Endothelial cell (in vitro differentiated cells): Measurements from ENCODE around the gene SEC16A. TPM values are rescaled to one million over a fixed set of nuclear protein-coding genes. Genes with fewer than 3 reads are reported as not detected.

Source experiments
- DNase-seq: peaks from one replicate; pipeline ENCODE4 v3.0.0; 2021; ENCODE audit warnings: low spot score
- H3K27ac Mint-ChIP-seq: one replicate; pipeline ENCODE4 v1.8.0; 2021; ENCODE audit warnings: mixed read lengths, inconsistent platforms; ENCODE audit not compliant: unreplicated experiment
- H3K27me3 Mint-ChIP-seq: one replicate; pipeline ENCODE4 v1.8.0; 2021; ENCODE audit warnings: mild to moderate bottlenecking, moderate library complexity, mixed read lengths, inconsistent platforms; ENCODE audit not compliant: unreplicated experiment
- H3K36me3 Mint-ChIP-seq: one replicate; pipeline ENCODE4 v1.8.0; 2021; ENCODE audit warnings: mild to moderate bottlenecking, low read depth, mixed read lengths, inconsistent platforms; ENCODE audit not compliant: unreplicated experiment
- H3K4me1 Mint-ChIP-seq: one replicate; pipeline ENCODE4 v1.8.0; 2021; ENCODE audit warnings: mild to moderate bottlenecking, mixed read lengths, inconsistent platforms; ENCODE audit not compliant: unreplicated experiment
- H3K4me3 Mint-ChIP-seq: one replicate; pipeline ENCODE4 v1.8.0; 2021; ENCODE audit warnings: mild to moderate bottlenecking, mixed read lengths, inconsistent platforms; ENCODE audit not compliant: unreplicated experiment
- H3K9me3 Mint-ChIP-seq: one replicate; pipeline ENCODE4 v1.8.0; 2021; ENCODE audit warnings: mixed read lengths, inconsistent platforms; ENCODE audit not compliant: unreplicated experiment
- total RNA-seq: library from RNA; stranded (reverse); fragmentation: NEBNext Ultra II Directional; extraction: Animal tissue kit (Norgen Biotek cat#: 25700); gene quantifications from one replicate; pipeline ENCODE4 v1.2.1, GENCODE V29; 2021; ENCODE audit not compliant: unreplicated experiment
- TF ChIP-seq, protein P1 (sequence below): fragments of 200-600 bp; sonication (generic); IDR thresholded peaks from one replicate; pipeline ENCODE4 v1.5.0; 2021; ENCODE audit warnings: antibody characterized with exemption; ENCODE audit not compliant: unreplicated experiment

The SEC16A gene
- total RNA-seq, 1 donor from 2014 or later, result 79.5 TPM

GRCh38 chr9:136508729-136509500 is 26.1 kb upstream of the SEC16A start:
- H3K4me1 Mint-ChIP-seq, result peaks cover 4% of the 10 kb centered on the region
- DNase-seq, result no peak
- H3K9me3 Mint-ChIP-seq, result no peaks in the 10 kb centered on the region
- peaks cover 21% of the 10 kb centered on the region for H3K27me3 Mint-ChIP-seq
- peaks cover 13% of the 10 kb centered on the region for H3K36me3 Mint-ChIP-seq
- peak overlapping the region; percentile 94 for H3K27ac Mint-ChIP-seq
- peak overlapping the region; percentile 59 for H3K4me3 Mint-ChIP-seq
- TF ChIP-seq, protein P1, sequence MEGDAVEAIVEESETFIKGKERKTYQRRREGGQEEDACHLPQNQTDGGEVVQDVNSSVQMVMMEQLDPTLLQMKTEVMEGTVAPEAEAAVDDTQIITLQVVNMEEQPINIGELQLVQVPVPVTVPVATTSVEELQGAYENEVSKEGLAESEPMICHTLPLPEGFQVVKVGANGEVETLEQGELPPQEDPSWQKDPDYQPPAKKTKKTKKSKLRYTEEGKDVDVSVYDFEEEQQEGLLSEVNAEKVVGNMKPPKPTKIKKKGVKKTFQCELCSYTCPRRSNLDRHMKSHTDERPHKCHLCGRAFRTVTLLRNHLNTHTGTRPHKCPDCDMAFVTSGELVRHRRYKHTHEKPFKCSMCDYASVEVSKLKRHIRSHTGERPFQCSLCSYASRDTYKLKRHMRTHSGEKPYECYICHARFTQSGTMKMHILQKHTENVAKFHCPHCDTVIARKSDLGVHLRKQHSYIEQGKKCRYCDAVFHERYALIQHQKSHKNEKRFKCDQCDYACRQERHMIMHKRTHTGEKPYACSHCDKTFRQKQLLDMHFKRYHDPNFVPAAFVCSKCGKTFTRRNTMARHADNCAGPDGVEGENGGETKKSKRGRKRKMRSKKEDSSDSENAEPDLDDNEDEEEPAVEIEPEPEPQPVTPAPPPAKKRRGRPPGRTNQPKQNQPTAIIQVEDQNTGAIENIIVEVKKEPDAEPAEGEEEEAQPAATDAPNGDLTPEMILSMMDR, result no peak

GRCh38 chr9:136507992-136508375 is 25.1 kb upstream of the SEC16A start:
- Mint-ChIP-seq H3K9me3 (no peaks in the 10 kb centered on the region), H3K4me1 (peaks cover 4% of the 10 kb centered on the region), H3K27me3 (peaks cover 22% of the 10 kb centered on the region), H3K4me3 (no peak overlapping the region), H3K36me3 (peaks cover 13% of the 10 kb centered on the region), H3K27ac (no peak overlapping the region)
- no peak for DNase-seq
- TF ChIP-seq, protein P1, result no peak

- H3K27me3 Mint-ChIP-seq, result peaks cover 25% of the 10 kb centered on the region
- H3K4me1 Mint-ChIP-seq, result peaks cover 8% of the 10 kb centered on the region
- H3K9me3 Mint-ChIP-seq, result no peaks in the 10 kb centered on the region
- no peak overlapping the region for H3K4me3 Mint-ChIP-seq
- TF ChIP-seq, protein P1, result no peak
- DNase-seq, result no peak
- H3K27ac Mint-ChIP-seq, result no peak overlapping the region
- H3K36me3 Mint-ChIP-seq, result peaks cover 17% of the 10 kb centered on the region
Measured at GRCh38 chr9:136507221-136507991, 24.6 kb upstream of the SEC16A start.

GRCh38 chr9:136506425-136506824 is 23.6 kb upstream of the SEC16A start:
- Mint-ChIP-seq H3K4me1 (peaks cover 4% of the 10 kb centered on the region), H3K9me3 (no peaks in the 10 kb centered on the region), H3K27ac (no peak overlapping the region), H3K36me3 (peaks cover 20% of the 10 kb centered on the region), H3K27me3 (peaks cover 24% of the 10 kb centered on the region), H3K4me3 (no peak overlapping the region)
- DNase-seq, result no peak
- TF ChIP-seq, protein P1, result no peak
